HL-60 (cell line): ENCODE data around the gene YPEL4.

ENCODE experiments used
- SPI1 ChIP-seq: IDR thresholded peaks from 2 replicates; pipeline ENCODE4 v1.6.1; 2012; ENCODE audit warnings: low read depth, mild to moderate bottlenecking, borderline replicate concordance
- TF ChIP-seq, protein P1 (sequence below): IDR thresholded peaks from one replicate; pipeline ENCODE4 v1.5.1; 2011; ENCODE audit warnings: low read length, control low read depth, inconsistent platforms; ENCODE audit not compliant: insufficient read depth

DNA sequence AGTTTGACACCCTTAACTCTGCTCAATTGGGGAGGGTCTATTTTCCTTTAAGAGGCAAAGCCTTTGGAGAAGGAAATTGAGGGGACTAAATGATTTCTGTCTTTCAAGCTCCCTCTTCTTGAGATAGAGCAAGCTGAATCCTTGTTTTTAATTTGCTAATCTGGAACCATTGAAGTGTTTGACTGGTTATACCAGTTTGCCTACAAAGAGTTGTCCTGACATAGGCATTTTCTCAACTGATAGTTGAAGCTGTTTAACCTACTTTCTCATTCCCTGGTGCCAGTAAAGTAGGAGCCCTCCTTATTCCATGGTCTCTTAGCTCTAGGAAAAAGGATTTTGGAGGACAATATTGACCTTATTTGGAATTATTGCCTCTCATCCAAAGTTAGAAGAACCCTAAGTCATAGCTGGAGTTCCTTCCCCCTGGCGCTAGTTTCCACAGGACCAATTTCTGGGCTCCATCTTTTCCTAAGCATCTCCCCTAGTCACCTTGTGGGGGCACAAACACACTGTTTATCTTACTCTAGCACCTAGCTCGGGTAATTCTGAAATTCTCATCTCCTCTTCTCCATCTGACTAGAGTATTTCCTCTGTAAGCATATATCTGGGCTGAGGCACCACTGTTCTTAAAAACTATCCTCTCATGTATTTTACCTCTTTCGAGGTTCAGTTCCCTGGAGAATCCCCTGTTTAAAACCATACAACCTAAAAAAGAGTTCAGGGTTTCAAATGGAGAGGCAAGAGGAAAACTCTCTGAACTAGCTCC lies 25.6 kb upstream of the YPEL4 start:
- TF ChIP-seq, protein P1, sequence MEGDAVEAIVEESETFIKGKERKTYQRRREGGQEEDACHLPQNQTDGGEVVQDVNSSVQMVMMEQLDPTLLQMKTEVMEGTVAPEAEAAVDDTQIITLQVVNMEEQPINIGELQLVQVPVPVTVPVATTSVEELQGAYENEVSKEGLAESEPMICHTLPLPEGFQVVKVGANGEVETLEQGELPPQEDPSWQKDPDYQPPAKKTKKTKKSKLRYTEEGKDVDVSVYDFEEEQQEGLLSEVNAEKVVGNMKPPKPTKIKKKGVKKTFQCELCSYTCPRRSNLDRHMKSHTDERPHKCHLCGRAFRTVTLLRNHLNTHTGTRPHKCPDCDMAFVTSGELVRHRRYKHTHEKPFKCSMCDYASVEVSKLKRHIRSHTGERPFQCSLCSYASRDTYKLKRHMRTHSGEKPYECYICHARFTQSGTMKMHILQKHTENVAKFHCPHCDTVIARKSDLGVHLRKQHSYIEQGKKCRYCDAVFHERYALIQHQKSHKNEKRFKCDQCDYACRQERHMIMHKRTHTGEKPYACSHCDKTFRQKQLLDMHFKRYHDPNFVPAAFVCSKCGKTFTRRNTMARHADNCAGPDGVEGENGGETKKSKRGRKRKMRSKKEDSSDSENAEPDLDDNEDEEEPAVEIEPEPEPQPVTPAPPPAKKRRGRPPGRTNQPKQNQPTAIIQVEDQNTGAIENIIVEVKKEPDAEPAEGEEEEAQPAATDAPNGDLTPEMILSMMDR: no peak
- TF ChIP-seq SPI1: no peak
